NCI-H524 (cell line): ENCODE results near the gene TPSB2.
"Not testable (repeated sequence)": the region's sequence is repeated elsewhere in the genome, so short reads cannot be mapped to it uniquely, and the experiment has no call there.

Experiments
- DNase-seq, 2 experiments: peaks; one replicate each; lab custom pipeline; 2025; lab: John Stamatoyannopoulos, UW

TPSB2 gene

DNA sequence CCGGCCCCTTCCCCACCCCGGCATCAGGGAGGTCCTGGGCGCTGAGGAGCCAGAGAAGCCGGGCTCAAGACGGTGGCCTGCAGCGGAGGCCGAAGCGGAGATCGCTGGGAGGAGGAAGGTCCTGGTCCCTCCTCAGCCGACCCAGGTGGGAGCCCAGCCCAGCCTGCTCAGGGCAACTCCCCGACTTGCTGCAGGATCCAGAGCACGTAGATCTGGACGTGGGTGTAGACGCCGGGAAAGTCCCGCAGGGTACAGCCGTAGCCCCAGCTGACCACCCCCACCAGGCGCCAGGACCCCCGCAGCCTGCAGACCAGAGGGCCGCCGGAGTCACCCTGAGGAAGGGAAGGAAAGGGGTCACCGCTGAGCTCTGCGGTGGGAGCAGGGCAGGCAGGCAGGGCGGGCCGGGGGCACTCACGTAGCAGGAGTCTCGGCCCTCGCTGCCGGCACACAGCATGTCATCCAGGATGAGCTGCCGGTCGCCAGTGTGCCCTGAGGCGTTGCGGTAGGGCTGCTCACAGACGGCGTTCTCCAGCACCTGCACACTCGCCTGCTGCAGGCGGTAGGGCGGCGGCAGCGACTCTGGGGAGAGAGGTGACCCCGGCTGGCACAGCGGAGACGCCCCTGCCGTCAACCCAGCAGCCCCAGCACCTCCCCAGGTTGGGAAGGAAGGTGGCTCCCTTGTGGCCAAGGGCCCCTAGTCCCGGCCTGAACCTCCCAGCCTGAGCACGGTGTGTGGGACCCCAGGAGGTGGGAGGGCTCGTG, 31.3 kb upstream of the TPSB2 start:
- DNase-seq = peak in 1 of 2 experiments; percentile 38

- no peak for DNase-seq
Measured at GRCh38 chr16:1260101-1260680, 30.2 kb upstream of the TPSB2 start.

DNA sequence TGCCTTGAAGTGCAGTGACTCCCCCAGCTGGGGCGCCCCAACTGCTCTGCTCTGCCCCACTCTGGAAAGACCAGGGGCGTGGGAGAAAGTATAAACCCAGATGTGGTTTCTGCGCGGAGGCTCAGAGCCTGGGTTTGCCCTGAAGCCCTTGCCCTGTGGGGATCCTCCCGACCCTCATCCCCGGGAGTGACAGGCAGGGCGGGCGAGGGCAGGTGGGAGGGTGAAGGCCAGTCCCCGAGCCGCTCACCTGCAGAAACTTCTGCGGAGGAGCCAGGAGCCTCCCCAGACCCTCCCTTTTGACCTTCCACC, 29.7 kb upstream of the TPSB2 start:
- no peak for DNase-seq

DNA sequence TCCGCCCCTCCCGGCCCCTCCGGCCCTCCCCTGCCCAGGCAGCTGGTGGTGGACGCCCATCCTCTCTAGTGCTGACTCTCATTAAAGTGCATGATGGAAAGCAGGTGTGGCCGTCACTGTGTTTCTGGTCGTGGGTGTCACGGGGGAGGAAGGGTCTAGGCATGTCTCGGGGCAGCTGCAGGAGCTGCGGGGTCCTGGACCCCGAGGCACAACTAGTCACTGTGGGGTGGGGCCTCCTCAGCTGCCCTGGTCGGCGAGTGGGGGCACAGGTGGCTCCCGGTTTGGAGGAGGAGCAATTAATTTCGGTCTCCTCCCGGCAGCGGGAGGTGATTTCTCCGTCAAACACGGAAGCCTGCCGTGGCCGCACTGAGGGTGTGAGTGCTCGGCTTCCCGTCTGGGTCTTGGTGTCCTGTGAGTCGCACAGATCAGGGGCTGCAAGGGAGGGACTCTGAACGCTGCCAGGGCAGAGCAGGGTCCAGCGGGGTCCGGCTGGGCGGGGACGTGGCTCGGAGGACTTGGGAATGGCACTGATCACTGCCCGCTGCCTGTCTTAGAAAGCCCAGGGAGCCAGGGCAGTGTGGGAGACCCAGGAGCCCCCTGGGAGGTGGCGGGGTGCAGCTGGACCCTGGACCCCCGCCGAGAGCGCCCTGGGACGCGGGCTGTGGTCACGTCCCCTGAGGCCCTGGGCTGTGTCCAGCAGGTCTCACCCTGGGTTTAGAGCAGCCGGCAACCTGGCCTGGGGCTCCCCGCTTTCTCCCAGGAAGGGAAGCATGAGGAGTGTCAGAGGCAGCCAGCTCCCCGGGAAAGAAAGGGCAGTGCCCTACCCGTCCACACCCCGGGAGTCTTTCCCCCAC, 29.1 kb upstream of the TPSB2 start:
- no peak for DNase-seq

DNA sequence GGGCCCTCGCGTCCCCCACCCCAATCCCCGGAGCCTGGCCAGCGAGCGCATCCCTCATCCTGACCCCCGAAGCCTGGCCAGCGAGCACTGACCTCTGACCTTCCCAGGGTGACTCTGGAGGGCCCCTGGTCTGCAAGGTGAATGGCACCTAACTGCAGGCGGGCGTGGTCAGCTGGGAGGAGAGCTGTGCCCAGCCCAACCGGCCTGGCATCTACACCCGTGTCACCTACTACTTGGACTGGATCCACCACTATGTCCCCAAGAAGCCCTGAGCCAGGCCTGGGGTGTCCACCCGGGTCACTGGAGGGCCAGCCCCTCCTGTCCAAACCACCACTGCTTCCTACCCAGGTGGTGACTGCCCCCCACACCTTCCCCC, 28.2 kb upstream of the TPSB2 start:
- no peak for DNase-seq

DNA sequence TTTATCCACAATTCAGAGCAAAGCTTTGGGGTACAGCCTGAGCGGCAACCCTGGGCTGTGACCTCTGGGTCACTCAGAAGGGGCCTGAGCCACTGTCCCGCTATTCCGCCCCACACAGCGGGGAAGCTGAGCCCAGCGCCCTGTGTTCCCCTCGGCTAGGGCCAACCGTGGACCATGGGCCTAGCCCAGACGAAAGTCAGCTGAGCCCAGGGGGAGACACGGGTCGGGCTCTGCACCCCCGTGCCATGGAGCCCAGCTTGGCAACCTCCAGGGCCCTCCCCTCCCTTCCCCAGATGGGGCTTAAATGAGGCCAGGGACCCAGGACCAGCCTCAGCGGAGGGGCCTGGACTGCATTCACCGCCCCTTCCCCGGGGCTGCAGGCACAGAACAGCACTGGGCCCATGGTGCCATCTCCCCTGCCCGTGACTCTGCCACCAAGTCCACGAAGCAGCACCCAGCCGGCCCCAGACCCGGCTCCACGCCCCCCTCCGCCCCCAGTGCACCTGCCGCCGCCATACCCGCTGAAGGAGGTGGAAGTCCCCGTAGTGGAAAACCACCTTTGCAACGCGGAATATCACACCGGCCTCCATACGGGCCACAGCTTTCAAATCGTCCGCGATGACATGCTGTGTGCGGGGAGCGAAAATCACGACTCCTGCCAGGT, 27.7 kb upstream of the TPSB2 start:
- no peak for DNase-seq

DNA sequence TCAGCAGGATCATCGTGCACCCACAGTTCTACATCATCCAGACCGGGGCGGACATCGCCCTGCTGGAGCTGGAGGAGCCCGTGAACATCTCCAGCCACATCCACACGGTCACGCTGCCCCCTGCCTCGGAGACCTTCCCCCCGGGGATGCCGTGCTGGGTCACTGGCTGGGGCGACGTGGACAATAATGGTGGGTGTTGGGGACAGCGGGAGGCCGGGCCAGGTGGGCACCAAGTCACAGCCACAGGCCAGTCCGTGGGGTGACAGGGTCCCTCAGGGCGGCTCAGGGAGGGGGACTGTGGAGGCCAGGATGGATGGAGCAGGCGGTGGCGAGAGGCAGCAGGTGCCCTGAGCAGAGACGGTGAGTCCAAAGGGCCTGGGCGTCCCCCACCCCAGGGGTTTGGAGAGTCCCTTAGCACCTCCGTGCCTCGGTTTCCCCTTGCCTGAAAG, 26.9 kb upstream of the TPSB2 start:
- no peak for DNase-seq

GRCh38 chr16:1256296-1256873, 26.4 kb upstream of the TPSB2 start:
- DNase-seq = not testable (repeated sequence)

DNA sequence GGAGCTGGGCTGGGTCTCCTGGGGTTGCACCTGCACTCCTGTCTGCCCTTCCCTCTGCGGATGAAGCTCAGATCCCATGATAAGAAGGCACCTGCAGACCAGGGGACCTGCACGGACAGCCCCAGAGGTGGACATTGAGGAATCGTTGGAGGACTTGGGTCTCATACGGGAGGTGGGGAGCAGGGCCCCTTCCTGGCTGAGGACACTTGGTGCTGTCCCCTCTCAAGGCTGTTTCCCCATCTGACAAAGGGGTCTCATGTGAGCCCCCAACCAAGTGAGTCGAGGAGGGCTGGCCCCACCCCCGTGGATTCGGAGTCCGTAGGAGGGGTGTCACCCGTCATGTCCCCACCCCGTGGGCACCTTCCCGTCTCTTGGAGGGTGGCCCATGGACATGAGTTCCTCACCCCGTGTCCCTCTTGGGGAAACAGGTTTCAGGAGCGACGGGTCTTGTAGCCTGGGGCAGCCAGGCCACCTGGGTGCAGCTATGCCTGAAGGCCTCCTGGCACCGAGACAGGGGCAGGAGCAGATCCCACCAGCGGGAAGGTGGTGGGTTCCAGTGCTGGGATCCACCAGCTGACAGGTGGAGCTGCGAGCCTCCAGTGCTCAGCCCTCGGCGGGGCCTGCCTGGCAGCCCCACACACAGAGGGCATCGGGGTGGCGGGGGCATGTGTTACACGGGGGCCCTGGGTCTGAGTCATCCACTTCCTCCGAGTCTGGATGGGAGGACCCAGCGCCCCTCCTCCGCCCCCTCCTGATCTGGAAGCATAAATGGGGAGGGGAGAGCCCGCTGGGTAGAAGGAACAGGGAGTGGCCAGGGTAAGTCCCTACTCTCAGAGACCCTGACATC, 25.5 kb upstream of the TPSB2 start, which contains the start of gene TPSD1:
Gene TPSD1 (plus strand): TSS at position 794 of the 847 bp plus-strand sequence. CDS start 212 bp downstream, outside the sequence.
- DNase-seq = not testable (repeated sequence)

DNA sequence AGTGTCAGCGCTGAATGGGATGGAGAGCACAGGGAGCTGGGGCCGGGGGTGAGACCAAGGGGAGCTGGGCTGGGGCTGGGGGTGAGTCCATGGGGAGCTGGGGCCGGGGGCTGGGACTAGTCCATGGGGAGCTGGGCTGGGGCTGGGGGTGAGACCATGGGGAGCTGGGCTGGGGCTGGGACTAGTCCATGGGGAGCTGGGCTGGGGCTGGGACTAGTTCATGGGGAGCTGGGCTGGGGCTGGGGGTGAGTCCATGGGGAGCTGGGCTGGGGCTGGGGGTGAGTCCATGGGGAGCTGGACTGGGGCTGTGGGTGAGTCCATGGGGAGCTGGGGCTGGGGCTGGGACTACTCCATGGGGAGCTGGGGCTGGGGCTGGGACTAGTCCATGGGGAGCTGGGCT, 24.8 kb upstream of the TPSB2 start:
- DNase-seq = not testable (repeated sequence)

- DNase-seq = not testable (repeated sequence)
Measured at GRCh38 chr16:1253701-1254364, 23.8 kb upstream of the TPSB2 start.

DNA sequence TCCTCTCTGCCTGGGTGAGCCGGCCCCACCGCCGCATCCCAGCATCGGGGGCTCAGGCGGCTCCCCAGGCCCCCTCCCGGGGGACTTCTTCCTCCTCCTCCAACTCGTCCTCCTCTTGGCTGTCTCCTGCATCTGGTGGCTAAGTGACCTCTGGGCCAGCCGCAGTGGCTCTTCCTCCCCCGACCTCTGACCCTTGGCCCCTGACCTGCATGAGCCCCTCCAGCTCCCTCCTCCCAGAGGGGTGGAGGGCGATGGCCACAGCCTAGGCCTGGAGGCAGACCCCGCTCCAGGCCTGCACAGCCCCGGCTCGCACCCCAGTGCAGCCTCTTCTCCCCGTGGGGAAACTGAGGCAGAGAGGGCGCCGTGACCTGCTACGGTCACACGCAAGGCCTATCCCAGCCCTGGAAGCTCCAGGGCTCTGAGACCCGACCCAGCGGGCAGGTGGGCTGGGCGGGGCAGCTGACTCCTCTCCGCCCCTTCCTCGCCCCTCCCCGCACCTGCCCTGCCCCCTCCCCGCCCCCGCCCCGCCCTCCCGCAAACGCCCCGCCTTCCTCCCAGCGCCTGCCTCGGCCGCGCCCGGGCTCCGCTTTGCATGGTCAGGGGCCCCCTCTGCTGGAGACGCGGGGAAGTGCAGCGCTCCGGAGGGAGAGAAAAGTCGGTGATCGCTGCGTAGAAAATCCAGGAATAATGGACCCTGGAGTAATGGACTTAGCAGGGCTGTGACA, 19.2 kb upstream of the TPSB2 start:
- not testable (repeated sequence) for DNase-seq

- DNase-seq = not testable (repeated sequence)
Measured at GRCh38 chr16:1247903-1248537, 18.0 kb upstream of the TPSB2 start.

DNA sequence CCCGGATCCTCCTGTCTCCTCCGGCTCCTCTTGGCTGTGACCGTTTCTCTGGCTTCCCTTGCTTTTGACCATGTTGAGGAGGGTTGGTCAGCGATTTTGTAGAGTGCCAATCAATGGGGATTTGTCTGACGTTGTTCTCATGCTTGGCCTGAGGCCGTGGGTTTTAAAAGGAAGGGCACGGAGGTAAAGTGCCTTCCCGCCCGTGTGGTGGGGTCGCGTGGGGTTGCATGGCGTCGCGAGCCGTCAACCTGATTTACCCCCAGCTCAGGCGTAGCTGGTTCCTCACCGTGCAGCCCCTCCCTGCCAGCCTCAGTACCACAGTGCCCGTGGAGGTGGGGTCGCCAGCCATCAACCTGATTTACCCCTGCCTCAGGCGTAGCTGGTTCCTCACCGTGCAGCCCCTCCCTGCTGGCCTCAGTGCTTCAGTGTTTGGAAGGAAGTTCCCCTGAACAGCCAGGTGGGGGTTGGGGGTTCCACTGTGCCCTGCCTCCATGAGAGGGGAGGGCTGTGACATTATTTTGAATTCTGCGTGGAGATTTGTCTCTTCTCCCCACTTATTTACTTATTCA, 15.6 kb upstream of the TPSB2 start:
- DNase-seq = no peak

GRCh38 chr16:1244881-1245280, 14.9 kb upstream of the TPSB2 start:
- no peak for DNase-seq

DNA sequence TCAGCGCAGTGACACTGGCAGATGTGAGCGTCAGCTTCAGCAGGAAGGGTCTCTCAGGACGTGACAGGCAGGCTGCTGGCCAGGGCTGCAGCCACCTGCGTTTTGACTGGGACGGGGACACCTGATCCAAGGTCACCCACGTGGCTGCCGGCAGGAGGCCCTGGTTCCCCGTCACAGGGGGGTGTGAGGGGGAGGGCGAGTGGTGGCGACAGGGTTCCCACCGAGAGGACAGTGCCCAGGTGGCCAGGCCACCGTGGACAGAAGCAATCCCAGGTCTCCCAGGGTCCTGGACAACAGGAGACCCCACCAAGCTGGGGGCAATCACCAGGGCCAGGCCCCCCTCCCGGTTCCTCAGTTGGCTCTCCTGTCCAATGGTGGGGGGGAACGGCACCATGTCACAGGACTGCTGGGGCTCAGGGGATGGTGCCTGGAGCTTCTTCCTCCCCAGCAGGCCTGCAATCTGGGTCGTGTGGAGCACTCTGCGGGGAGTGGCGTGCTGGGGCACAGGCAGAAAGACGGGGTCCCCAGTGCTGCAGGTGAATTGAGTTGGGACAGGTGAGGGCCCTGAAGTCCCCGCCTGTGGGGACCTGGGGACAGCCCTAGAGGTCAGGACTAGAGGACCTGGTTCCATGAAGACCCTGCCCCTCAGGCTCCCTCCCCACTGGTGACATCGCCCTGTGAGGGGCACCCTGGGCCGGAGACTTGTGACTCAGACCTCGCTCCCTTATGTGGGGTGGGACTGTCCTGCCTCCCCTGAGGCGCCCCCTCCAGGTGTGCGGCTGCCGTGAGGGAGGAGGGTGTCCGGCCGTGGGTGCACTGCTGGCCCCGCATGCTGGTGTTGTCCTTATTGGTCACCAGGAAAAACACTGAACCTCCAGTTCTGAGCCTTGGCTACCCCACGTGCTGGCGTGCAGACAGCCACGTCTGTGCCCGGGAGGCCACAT, 14.2 kb upstream of the TPSB2 start:
- not testable (repeated sequence) for DNase-seq

DNA sequence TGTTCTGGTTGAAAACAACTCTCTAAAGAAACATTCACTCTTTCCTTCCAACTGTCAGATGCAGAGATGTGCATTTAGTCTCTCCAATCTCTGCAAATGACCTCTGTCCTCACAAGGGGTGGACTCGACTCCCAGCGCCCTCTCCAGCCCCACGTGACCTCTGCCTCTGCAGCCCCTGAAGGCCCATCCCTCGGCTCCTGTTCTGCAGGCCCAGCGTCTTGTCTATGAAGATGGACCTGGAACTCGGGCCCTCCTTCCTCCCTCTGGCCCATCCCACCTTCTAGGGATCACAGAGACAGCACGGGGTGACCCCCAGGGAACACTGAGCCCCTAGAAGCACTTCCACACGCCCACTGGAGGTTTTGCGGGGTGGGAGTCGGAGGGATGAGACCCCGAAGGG, 13.4 kb upstream of the TPSB2 start:
- DNase-seq = not testable (repeated sequence)

DNA sequence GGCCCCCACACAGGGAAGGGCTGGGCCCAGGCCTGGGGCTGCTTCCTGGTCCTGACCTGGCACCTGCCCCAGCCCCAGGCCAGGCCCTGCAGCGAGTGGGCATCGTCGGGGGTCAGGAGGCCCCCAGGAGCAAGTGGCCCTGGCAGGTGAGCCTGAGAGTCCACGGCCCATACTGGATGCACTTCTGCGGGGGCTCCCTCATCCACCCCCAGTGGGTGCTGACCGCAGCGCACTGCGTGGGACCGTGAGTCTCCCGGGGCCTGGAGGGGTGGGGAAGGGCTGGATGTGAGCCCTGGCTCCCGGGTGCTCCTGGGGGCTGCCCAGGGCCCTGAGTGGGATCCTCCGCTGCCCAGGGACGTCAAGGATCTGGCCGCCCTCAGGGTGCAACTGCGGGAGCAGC, 11.1 kb upstream of the TPSB2 start:
- not testable (repeated sequence) for DNase-seq
